HCT116 (cell line): ENCODE results near the gene TMEM128. TPM values are rescaled to one million over a fixed set of nuclear protein-coding genes. Genes with fewer than 3 reads are reported as not detected.

Source experiments
- ATAC-seq: fragments of 200-7000 bp; cut with Tn5 transposase; 2 replicates; pipeline ENCODE4 v1.9.1; 2020; ENCODE audit warnings: mild to moderate bottlenecking, moderate library complexity
- BruUV-seq: library from RNA; stranded (reverse); fragments of 400-500 nt; replicated peaks from 2 replicates; lab custom pipeline; 2021; lab: Mats Ljungman, UMichigan
- CTCF ChIA-PET: fragments of 300-600 bp; sonication (Branson Sonifier 250); formaldehyde crosslinking; loops from one replicate; lab custom pipeline; 2021; ENCODE audit warnings: antibody characterized with exemption; lab: Charles Lee
- POLR2A ChIA-PET: fragments of 300-600, 350-600 bp; sonication (Branson Sonifier 250); formaldehyde crosslinking; loops from one replicate; lab custom pipeline; 2021; ENCODE audit warnings: antibody characterized with exemption; lab: Charles Lee
- RAD21 ChIA-PET, 2 experiments: fragments of 300-600 bp; sonication (Branson Sonifier 250); formaldehyde crosslinking; loops; one replicate each; lab custom pipeline; 2023; ENCODE audit warnings: low total read pairs in 2 of 2; ENCODE audit not compliant: uncharacterized antibody in 2 of 2, unreplicated experiment in 2 of 2, low non-redundant PET in 1 of 2; lab: Charles Lee
- DNase-seq: peaks from one replicate; pipeline ENCODE4 v3.0.0-alpha.2; 2010; ENCODE audit warnings: low read depth, low spot score
- H2AFZ ChIP-seq: fragments of 200-600 bp; shearing (Covaris generic), sonication (generic); 2 replicates; pipeline ENCODE4 v1.6.1; 2017; ENCODE audit warnings: low read depth, mixed run types, mixed read lengths, antibody characterized with exemption, low read length; ENCODE audit not compliant: poor library complexity, severe bottlenecking
- H3K27ac ChIP-seq: 2 replicates; pipeline ENCODE4 v1.5.1; 2012; ENCODE audit warnings: low read depth, low read length
- H3K27me3 ChIP-seq: fragments of 200-600 bp; sonication (generic); 2 replicates; pipeline ENCODE4 v1.6.1; 2016; ENCODE audit warnings: mixed run types, low read length, mixed read lengths; ENCODE audit not compliant: insufficient read depth
- H3K36me3 ChIP-seq, 2 experiments: fragments of 200-500 bp in 1 of 2; fragments of 200-600 bp in 1 of 2; sonication (Bioruptor generic) in 1 of 2; sonication (generic) in 1 of 2; 2 replicates each; pipeline versions ENCODE4 v1.5.1 to v1.6.1; 2014 to 2016; ENCODE audit warnings: low read length in 2 of 2, inconsistent platforms in 1 of 2, mixed read lengths in 1 of 2, mixed run types in 1 of 2; ENCODE audit not compliant: insufficient read depth in 2 of 2, control insufficient read depth in 1 of 2
- H3K4me1 ChIP-seq, 2 experiments: fragments of 200-600 bp in 1 of 2; sonication (generic) in 1 of 2; 2 replicates each; pipeline versions ENCODE4 v1.5.1 to v1.6.1; 2012 to 2017; ENCODE audit warnings: low read length in 2 of 2, inconsistent platforms in 1 of 2, mild to moderate bottlenecking in 1 of 2, mixed read lengths in 1 of 2, mixed run types in 1 of 2, moderate library complexity in 1 of 2; ENCODE audit not compliant: insufficient read depth in 2 of 2, control insufficient read depth in 1 of 2
- H3K4me2 ChIP-seq: fragments of 200-600 bp; sonication (generic); 2 replicates; pipeline ENCODE4 v1.6.1; 2017; ENCODE audit warnings: mixed run types, low read length, mixed read lengths
- H3K4me3 ChIP-seq, 2 experiments: fragments of 200-600 bp in 1 of 2; sonication (generic) in 1 of 2; replicated peaks in 1 of 2; 2 replicates each; pipeline ENCODE4 v1.5.1; 2011 to 2016; ENCODE audit warnings: low read length in 2 of 2, control low read depth in 1 of 2, low read depth in 1 of 2, mild to moderate bottlenecking in 1 of 2, mixed read lengths in 1 of 2, mixed run types in 1 of 2
- H3K79me2 ChIP-seq: fragments of 200-600 bp; sonication (generic); 2 replicates; pipeline ENCODE4 v1.6.1; 2017; ENCODE audit warnings: mild to moderate bottlenecking, mixed run types, low read length, moderate library complexity, mixed read lengths; ENCODE audit not compliant: insufficient read depth
- H3K9ac ChIP-seq: fragments of 200-600 bp; sonication (generic); 2 replicates; pipeline ENCODE4 v1.6.1; 2016; ENCODE audit warnings: low read length, mixed read lengths
- H3K9me2 ChIP-seq: fragments of 200-600 bp; sonication (generic), shearing (Covaris generic); 2 replicates; pipeline ENCODE4 v1.6.1; 2017; ENCODE audit warnings: mixed run types, mild to moderate bottlenecking, moderate library complexity; ENCODE audit not compliant: insufficient read depth
- H3K9me3 ChIP-seq, 2 experiments: fragments of 200-500 bp in 1 of 2; fragments of 200-600 bp in 1 of 2; sonication (Bioruptor generic) in 1 of 2; sonication (generic) in 1 of 2; 2 replicates each; pipeline ENCODE4 v1.6.1; 2014 to 2017; ENCODE audit warnings: low read length in 2 of 2, mixed read lengths in 2 of 2, inconsistent platforms in 1 of 2, low read depth in 1 of 2, mild to moderate bottlenecking in 1 of 2, mixed run types in 1 of 2, moderate library complexity in 1 of 2; ENCODE audit not compliant: control insufficient read depth in 1 of 2, insufficient read depth in 1 of 2
- H4K20me1 ChIP-seq: fragments of 200-600 bp; sonication (generic), shearing (Covaris generic); 2 replicates; pipeline ENCODE4 v1.6.1; 2017; ENCODE audit warnings: mixed run types, mild to moderate bottlenecking, moderate library complexity; ENCODE audit not compliant: insufficient read depth
- ATF3 ChIP-seq: IDR thresholded peaks from 2 replicates; pipeline ENCODE4 v1.6.1; 2012
- CBX3 ChIP-seq: IDR thresholded peaks from 2 replicates; pipeline ENCODE4 v1.6.1; 2012; ENCODE audit warnings: low read depth
- CEBPB ChIP-seq: IDR thresholded peaks from 2 replicates; pipeline ENCODE4 v1.6.1; 2012; ENCODE audit warnings: low read depth
- CTCF ChIP-seq, 3 experiments: fragments of 200-600 bp in 1 of 3; sonication (generic) in 1 of 3; IDR thresholded peaks in 2 of 3; conservative IDR thresholded peaks in 1 of 3; 2 replicates each; pipeline ENCODE4 v1.5.1; 2012 to 2017; ENCODE audit warnings: low read depth in 2 of 3, low read length in 2 of 3, antibody characterized with exemption in 1 of 3, borderline replicate concordance in 1 of 3, control low read depth in 1 of 3, mild to moderate bottlenecking in 1 of 3, mixed read lengths in 1 of 3, mixed run types in 1 of 3, moderate library complexity in 1 of 3; ENCODE audit not compliant: insufficient read depth in 1 of 3
- ELF1 ChIP-seq: IDR thresholded peaks from 2 replicates; pipeline ENCODE4 v1.6.1; 2012; ENCODE audit warnings: low read depth, borderline replicate concordance
- EZH2 ChIP-seq: fragments of 200-600 bp; sonication (generic); IDR thresholded peaks from 2 replicates; pipeline ENCODE4 v1.6.1; 2017; ENCODE audit warnings: antibody characterized with exemption, mixed run types
- EZH2phosphoT487 ChIP-seq: fragments of 200-600 bp; IDR thresholded peaks from 2 replicates; pipeline ENCODE4 v1.6.1; 2018; ENCODE audit warnings: antibody characterized with exemption, borderline replicate concordance
- JUND ChIP-seq: IDR thresholded peaks from 2 replicates; pipeline ENCODE4 v1.6.1; 2012
- POLR2A ChIP-seq: IDR thresholded peaks from 2 replicates; pipeline ENCODE4 v1.7.0; 2011; ENCODE audit warnings: borderline replicate concordance; ENCODE audit not compliant: insufficient read depth, insufficient read length; ENCODE audit errors: extremely low read depth
- POLR2AphosphoS5 ChIP-seq: IDR thresholded peaks from 2 replicates; pipeline ENCODE4 v1.6.1; 2011; ENCODE audit warnings: mild to moderate bottlenecking, low read depth, low read length, moderate library complexity
- RAD21 ChIP-seq: IDR thresholded peaks from 2 replicates; pipeline ENCODE4 v1.6.1; 2012; ENCODE audit warnings: low read depth, mild to moderate bottlenecking
- REST ChIP-seq: IDR thresholded peaks from 2 replicates; pipeline ENCODE4 v1.6.1; 2012; ENCODE audit warnings: low read depth
- SIN3A ChIP-seq: IDR thresholded peaks from 2 replicates; pipeline ENCODE4 v1.6.1; 2012; ENCODE audit warnings: low read depth
- SP1 ChIP-seq: IDR thresholded peaks from 2 replicates; pipeline ENCODE4 v1.6.1; 2012; ENCODE audit warnings: low read depth
- SRF ChIP-seq: IDR thresholded peaks from 2 replicates; pipeline ENCODE4 v1.6.1; 2012; ENCODE audit warnings: low read depth
- TCF7L2 ChIP-seq: IDR thresholded peaks from 2 replicates; pipeline ENCODE4 v1.7.0; 2011; ENCODE audit warnings: borderline replicate concordance, inconsistent platforms; ENCODE audit not compliant: insufficient read depth, insufficient read length; ENCODE audit errors: extremely low read depth
- YY1 ChIP-seq: IDR thresholded peaks from 2 replicates; pipeline ENCODE4 v1.6.1; 2011; ENCODE audit warnings: low read length, low read depth, moderate library complexity, mild to moderate bottlenecking; ENCODE audit not compliant: insufficient replicate concordance; ENCODE audit errors: extremely low read depth
- ZFX ChIP-seq: fragments of 450-650 bp; IDR thresholded peaks from 2 replicates; pipeline ENCODE4 v1.6.1; 2017
- ZNF274 ChIP-seq: fragments of 200-500 bp; sonication (Bioruptor generic); IDR thresholded peaks from 2 replicates; pipeline ENCODE4 v1.6.1; 2014; ENCODE audit warnings: mild to moderate bottlenecking, low read depth, low read length, inconsistent platforms
- intact Hi-C: fragments of 100-400 bp; cut with micrococcal nuclease; formaldehyde crosslinking; loops from 2 replicates; pipeline ENCODE4 v1.10.0; 2022
- total RNA-seq: library from RNA; stranded (reverse); gene quantifications from one replicate; pipeline ENCODE4 v1.2.1, GENCODE V29; 2021; ENCODE audit not compliant: unreplicated experiment
- TF ChIP-seq, protein P1 (sequence below): IDR thresholded peaks from 2 replicates; pipeline ENCODE4 v1.6.1; 2012

TMEM128 gene
- total RNA-seq, 1 experiment from 2014 or later: 19.5 TPM

DNA sequence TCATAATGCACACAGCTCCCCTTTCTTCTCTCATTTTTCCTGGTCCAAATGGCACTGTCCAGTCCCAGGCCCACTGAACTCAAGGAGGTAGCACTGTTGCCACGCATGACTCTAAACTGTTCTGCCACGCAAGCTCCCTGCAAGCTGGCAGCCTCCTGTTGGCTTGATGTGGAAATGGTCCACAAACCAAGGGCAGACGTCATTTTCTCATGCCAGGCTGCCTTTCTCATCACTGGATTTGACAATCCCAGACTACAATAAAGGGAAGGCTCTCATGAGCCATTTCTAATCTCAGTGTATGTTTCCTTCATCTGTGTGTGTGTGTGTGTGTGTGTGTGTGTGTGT is 43.6 kb downstream of the TMEM128 start:
- no peak overlapping the region for H3K4me2 ChIP-seq
- ATAC-seq (no peak), DNase-seq (no peak)
- BruUV-seq: no TSS peak
- H3K27ac ChIP-seq: no peak overlapping the region
- H3K4me3 ChIP-seq: no peak overlapping the region
- no peaks in the 10 kb centered on the region for H4K20me1 ChIP-seq
- 0 out of 2 replicates have a peak, but pooled peaks cover 3% of the 10 kb centered on the region for H3K27me3 ChIP-seq
- no peaks in the 10 kb centered on the region for H3K9me2 ChIP-seq
- no peak overlapping the region for H2AFZ ChIP-seq
- ChIA-PET RAD21 (no interaction called here), CTCF (no interaction called here), POLR2A (no interaction called here)
- no peaks in the 10 kb centered on the region for H3K79me2 ChIP-seq
- H3K9ac ChIP-seq: no peak overlapping the region
- H3K4me1 ChIP-seq: peaks cover 3 to 5% of the 10 kb centered on the region in 2 experiments; a peak in 2 of 4 replicates
- no peaks in the 10 kb centered on the region for H3K9me3 ChIP-seq
- TF ChIP-seq EZH2phosphoT487 (no peak), SIN3A (no peak), POLR2A (no peak), REST (no peak), ELF1 (no peak), ATF3 (no peak), CTCF (IDR thresholded peaks at IDR 0.05 in 2 of 3, conservative IDR thresholded peaks at IDR 0.05 in 1 of 3; ENCODE audit: borderline replicate concordance in 1 of 3, insufficient read depth in 1 of 3, low read depth in 2 of 3, low read length in 2 of 3) (no peak), CEBPB (no peak), YY1 (no peak), ZFX (no peak), JUND (no peak), POLR2AphosphoS5 (no peak), SRF (no peak), SP1 (no peak), TCF7L2 (no peak), EZH2 (no peak), CBX3 (no peak), RAD21 (no peak), ZNF274 (no peak)
- TF ChIP-seq, protein P1, sequence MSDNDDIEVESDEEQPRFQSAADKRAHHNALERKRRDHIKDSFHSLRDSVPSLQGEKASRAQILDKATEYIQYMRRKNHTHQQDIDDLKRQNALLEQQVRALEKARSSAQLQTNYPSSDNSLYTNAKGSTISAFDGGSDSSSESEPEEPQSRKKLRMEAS: no peak
- intact Hi-C loops: no loop called here
- H3K36me3 ChIP-seq: no peaks in the 10 kb centered on the region
